Mesodermal cell (in vitro differentiated cells): ENCODE measurements around the gene HNF1A.

Experiments used
- H3K27ac ChIP-seq: 2 replicates; pipeline ENCODE4 v1.7.0; 2013; ENCODE audit warnings: mild to moderate bottlenecking, low read depth, low read length, moderate library complexity; ENCODE audit not compliant: severe bottlenecking
- H3K36me3 ChIP-seq: 2 replicates; pipeline ENCODE4 v1.7.1; 2013; ENCODE audit warnings: mild to moderate bottlenecking, low read length, moderate library complexity; ENCODE audit not compliant: control insufficient read depth, insufficient read depth
- H3K4me1 ChIP-seq: one replicate; pipeline ENCODE4 v1.7.1; 2013; ENCODE audit warnings: mild to moderate bottlenecking, low read length; ENCODE audit not compliant: insufficient read depth, control insufficient read depth, poor library complexity, severe bottlenecking
- H3K4me3 ChIP-seq: 2 replicates; pipeline ENCODE4 v1.7.0; 2013; ENCODE audit warnings: low read length, control low read depth, mild to moderate bottlenecking; ENCODE audit not compliant: insufficient read depth, poor library complexity, severe bottlenecking; ENCODE audit errors: extremely low read depth
- H3K9me3 ChIP-seq: 2 replicates; pipeline ENCODE4 v1.7.1; 2013; ENCODE audit warnings: mild to moderate bottlenecking, low read length, moderate library complexity; ENCODE audit not compliant: control insufficient read depth
- WGBS, 2 experiments: methylation state at CpG; one replicate each; pipeline ENCODE4 v1.1.5; 2013; ENCODE audit warnings: missing lambda C conversion rate in 2 of 2; ENCODE audit not compliant: insufficient coverage in 2 of 2; 5-methylcytosine and 5-hydroxymethylcytosine counted together

HNF1A gene

GRCh38 chr12:120999191-121000120, 21.1 kb downstream of the HNF1A start:
- peaks cover 27% of the 10 kb centered on the region for H3K36me3 ChIP-seq
- 81 to 84% methylated on average over 14 to 18 of the region's 23 CpGs for WGBS, 2 experiments
- no peaks in the 10 kb centered on the region for H3K9me3 ChIP-seq
- H3K27ac ChIP-seq: no peak overlapping the region
- no peaks in the 10 kb centered on the region for H3K4me1 ChIP-seq
- no peak overlapping the region for H3K4me3 ChIP-seq

DNA sequence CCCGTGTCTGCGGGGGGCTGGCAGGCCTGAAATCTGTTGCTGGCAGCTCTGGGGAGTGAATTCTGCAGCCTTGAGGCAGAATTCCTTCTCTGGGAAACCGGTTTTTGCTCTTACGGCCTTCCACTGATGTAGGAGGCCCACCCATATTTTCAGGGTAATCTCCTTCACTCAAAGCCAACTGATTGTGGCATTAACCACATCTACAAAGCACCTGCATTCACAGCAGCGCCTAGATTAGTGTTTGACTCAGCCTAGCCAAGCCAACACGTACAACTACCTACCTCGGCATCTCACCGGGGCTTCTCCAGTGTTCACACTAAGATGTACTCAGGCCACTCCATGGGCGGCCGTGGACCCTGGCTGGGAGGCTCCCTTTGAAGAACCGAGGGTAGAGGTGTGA, 22.2 kb downstream of the HNF1A start:
- Histone ChIP-seq H3K9me3 (no peaks in the 10 kb centered on the region), H3K36me3 (peaks cover 34% of the 10 kb centered on the region), H3K4me1 (no peaks in the 10 kb centered on the region), H3K27ac (no peak overlapping the region), H3K4me3 (no peak overlapping the region)
- WGBS, 2 experiments: 91 to 97% methylated on average over 7 to 11 of the region's 11 CpGs

- no peak overlapping the region for H3K27ac ChIP-seq
- 93 to 94% methylated on average over 8 to 10 of the region's 11 CpGs for WGBS, 2 experiments
Measured at GRCh38 chr12:121001060-121001459, 22.7 kb downstream of the HNF1A start.

DNA sequence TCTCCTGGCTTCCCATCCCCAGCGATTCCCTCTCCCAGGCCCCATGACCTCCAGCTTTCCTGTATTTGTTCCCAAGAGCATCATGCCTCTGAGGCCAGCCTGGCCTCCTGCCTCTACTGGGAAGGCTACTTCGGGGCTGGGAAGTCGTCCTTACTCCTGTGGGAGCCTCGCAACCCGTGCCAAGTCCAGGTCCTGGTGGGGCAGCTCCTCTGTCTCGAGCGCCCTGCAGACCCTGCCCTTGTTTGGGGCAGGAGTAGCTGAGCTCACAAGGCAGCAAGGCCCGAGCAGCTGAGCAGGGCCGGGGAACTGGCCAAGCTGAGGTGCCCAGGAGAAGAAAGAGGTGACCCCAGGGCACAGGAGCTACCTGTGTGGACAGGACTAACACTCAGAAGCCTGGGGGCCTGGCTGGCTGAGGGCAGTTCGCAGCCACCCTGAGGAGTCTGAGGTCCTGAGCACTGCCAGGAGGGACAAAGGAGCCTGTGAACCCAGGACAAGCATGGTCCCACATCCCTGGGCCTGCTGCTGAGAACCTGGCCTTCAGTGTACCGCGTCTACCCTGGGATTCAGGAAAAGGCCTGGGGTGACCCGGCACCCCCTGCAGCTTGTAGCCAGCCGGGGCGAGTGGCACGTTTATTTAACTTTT, 23.6 kb downstream of the HNF1A start:
- no peak overlapping the region for H3K4me3 ChIP-seq
- 92 to 96% methylated on average over 13 to 15 of the region's 16 CpGs for WGBS, 2 experiments
- H3K9me3 ChIP-seq: no peaks in the 10 kb centered on the region
- no peak overlapping the region for H3K27ac ChIP-seq
- no peaks in the 10 kb centered on the region for H3K4me1 ChIP-seq
- H3K36me3 ChIP-seq: peaks cover 47% of the 10 kb centered on the region

More at GRCh38 chr12:121001060-121001459, 22.7 kb downstream of the HNF1A start:
- Histone ChIP-seq H3K4me3 (no peak overlapping the region), H3K9me3 (no peaks in the 10 kb centered on the region), H3K4me1 (no peaks in the 10 kb centered on the region), H3K36me3 (peaks cover 39% of the 10 kb centered on the region)

GRCh38 chr12:121003650-121004049, 25.3 kb downstream of the HNF1A start:
- WGBS, 2 experiments: 54 to 79% methylated on average over 3 of the region's 4 CpGs
- no peak overlapping the region for H3K27ac ChIP-seq
- no peaks in the 10 kb centered on the region for H3K4me1 ChIP-seq
- H3K4me3 ChIP-seq: no peak overlapping the region
- peaks cover 60% of the 10 kb centered on the region for H3K36me3 ChIP-seq
- no peaks in the 10 kb centered on the region for H3K9me3 ChIP-seq

DNA sequence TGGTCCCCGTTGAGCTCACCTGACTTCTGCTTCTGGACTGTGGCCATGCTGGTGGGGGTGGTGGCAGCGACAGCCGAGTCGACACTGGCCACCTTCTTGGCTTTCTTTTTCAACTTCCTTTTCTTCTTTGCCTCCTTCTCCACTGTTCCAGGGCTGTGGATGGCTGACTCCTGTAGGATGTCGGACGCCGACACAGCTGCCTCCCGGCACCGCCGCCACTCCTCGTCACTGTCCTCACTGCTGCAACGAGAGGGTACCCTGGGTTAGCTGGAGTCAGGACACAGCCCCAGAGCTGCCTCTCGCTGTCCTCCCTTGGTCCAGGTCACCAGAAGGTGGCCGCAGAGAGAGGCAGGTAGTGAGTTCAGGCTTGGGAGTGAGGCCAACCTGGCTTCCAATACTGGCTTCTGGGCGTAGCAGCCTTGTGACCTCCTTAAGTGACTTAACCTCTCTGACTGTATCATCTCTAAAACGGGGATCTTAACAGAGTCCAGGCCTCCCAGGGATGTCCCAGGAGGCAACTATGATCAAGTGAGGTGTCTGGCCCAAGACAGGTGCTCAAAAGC, 26.0 kb downstream of the HNF1A start:
- 92 to 94% methylated on average over 12 to 15 of the region's 16 CpGs for WGBS, 2 experiments
- Histone ChIP-seq H3K4me1 (no peaks in the 10 kb centered on the region), H3K9me3 (no peaks in the 10 kb centered on the region), H3K27ac (no peak overlapping the region), H3K4me3 (no peak overlapping the region), H3K36me3 (peaks cover 66% of the 10 kb centered on the region)

- H3K36me3 ChIP-seq: peaks cover 76% of the 10 kb centered on the region
- H3K4me1 ChIP-seq: no peaks in the 10 kb centered on the region
- H3K4me3 ChIP-seq: no peak overlapping the region
- no peak overlapping the region for H3K27ac ChIP-seq
- 52 to 70% methylated on average over 7 to 9 of the region's 9 CpGs for WGBS, 2 experiments
- H3K9me3 ChIP-seq: no peaks in the 10 kb centered on the region
Measured at GRCh38 chr12:121005346-121005815, 27.0 kb downstream of the HNF1A start.

GRCh38 chr12:121008347-121009098, 30.2 kb downstream of the HNF1A start:
- Histone ChIP-seq H3K27ac (no peak overlapping the region), H3K36me3 (peaks cover 82% of the 10 kb centered on the region), H3K4me3 (no peak overlapping the region), H3K9me3 (no peaks in the 10 kb centered on the region), H3K4me1 (no peaks in the 10 kb centered on the region)
- WGBS, 2 experiments: 96 to 99% methylated on average over 7 to 8 of the region's 8 CpGs

DNA sequence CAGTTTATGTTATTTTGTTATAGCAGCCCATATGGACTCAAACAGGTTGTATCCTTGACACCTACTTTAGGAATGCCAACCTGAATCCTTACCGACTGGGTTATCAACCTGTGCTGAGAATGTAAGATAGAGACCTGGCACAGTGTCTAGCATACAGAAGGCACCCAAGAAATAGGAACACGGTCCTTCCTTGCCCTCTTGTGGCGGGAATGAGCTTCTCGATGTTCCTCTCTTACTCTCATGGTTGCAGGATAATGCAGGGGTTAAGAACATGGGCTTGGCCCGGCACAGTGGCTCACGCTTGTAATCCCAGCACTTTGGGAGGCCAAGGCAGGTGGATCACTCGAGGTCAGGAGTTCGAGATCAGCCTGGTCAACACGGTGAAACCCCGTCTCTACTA, 31.4 kb downstream of the HNF1A start:
- 70 to 81% methylated on average over 7 of the region's 10 CpGs for WGBS, 2 experiments
- no peaks in the 10 kb centered on the region for H3K4me1 ChIP-seq
- no peak overlapping the region for H3K27ac ChIP-seq
- H3K4me3 ChIP-seq: no peak overlapping the region
- H3K9me3 ChIP-seq: no peaks in the 10 kb centered on the region
- peaks cover 73% of the 10 kb centered on the region for H3K36me3 ChIP-seq

- 96 to 97% methylated on average over 6 to 7 of the region's 8 CpGs for WGBS, 2 experiments
- H3K9me3 ChIP-seq: no peaks in the 10 kb centered on the region
- peaks cover 7% of the 10 kb centered on the region for H3K4me1 ChIP-seq
- no peak overlapping the region for H3K4me3 ChIP-seq
- peaks cover 66% of the 10 kb centered on the region for H3K36me3 ChIP-seq
- no peak overlapping the region for H3K27ac ChIP-seq
Measured at GRCh38 chr12:121010860-121011259, 32.5 kb downstream of the HNF1A start.
